Measurements from ENCODE around the gene GTF2H2.
"Not testable (repeated sequence)": the region's sequence is repeated elsewhere in the genome, so short reads cannot be mapped to it uniquely, and the experiment has no call there.

The GTF2H2 gene

GRCh38 chr5:71067262-71067928 lies at the start of gene GTF2H2:
GTF2H2 (minus strand) TSS chr5:71067676; CDS start chr5:71062763, 4,913 bp downstream.
- not testable (repeated sequence) for DNase-seq

- DNase-seq, result not testable (repeated sequence)
Observed at GRCh38 chr5:71109730-71110275, 42.3 kb upstream of the GTF2H2 start.

- not testable (repeated sequence) for DNase-seq
Observed at GRCh38 chr5:71099996-71100395, 32.5 kb upstream of the GTF2H2 start.

GRCh38 chr5:71097930-71098203 lies 30.4 kb upstream of the GTF2H2 start:
- not testable (repeated sequence) for DNase-seq

GRCh38 chr5:71097173-71097929 lies 29.9 kb upstream of the GTF2H2 start:
- not testable (repeated sequence) for DNase-seq

GRCh38 chr5:71089773-71090172 lies 22.3 kb upstream of the GTF2H2 start:
- DNase-seq, result not testable (repeated sequence)

- not testable (repeated sequence) for DNase-seq
Observed at GRCh38 chr5:71088754-71089153, 21.3 kb upstream of the GTF2H2 start.

- not testable (repeated sequence) for DNase-seq
Observed at GRCh38 chr5:71086145-71086544, 18.7 kb upstream of the GTF2H2 start.

GRCh38 chr5:71084280-71085063 lies 17.0 kb upstream of the GTF2H2 start:
- not testable (repeated sequence) for DNase-seq

- DNase-seq, result not testable (repeated sequence)
Observed at GRCh38 chr5:71082898-71083297, 15.4 kb upstream of the GTF2H2 start.

GRCh38 chr5:71082340-71082739 lies 14.9 kb upstream of the GTF2H2 start:
- DNase-seq, result not testable (repeated sequence)

GRCh38 chr5:71061322-71061721 lies 6.2 kb downstream of the GTF2H2 start:
- not testable (repeated sequence) for DNase-seq

GRCh38 chr5:71059426-71059825 lies 8.1 kb downstream of the GTF2H2 start:
- DNase-seq, result not testable (repeated sequence)

- not testable (repeated sequence) for DNase-seq
Observed at GRCh38 chr5:71044808-71045207, 22.7 kb downstream of the GTF2H2 start.

- not testable (repeated sequence) for DNase-seq
Observed at GRCh38 chr5:71044128-71044527, 23.3 kb downstream of the GTF2H2 start.

- DNase-seq, result not testable (repeated sequence)
Observed at GRCh38 chr5:71031046-71031776, 36.3 kb downstream of the GTF2H2 start.

- DNase-seq, result not testable (repeated sequence)
Observed at GRCh38 chr5:71025289-71025953, 42.1 kb downstream of the GTF2H2 start, which contains the start of gene NAIP. NAIP (minus strand) TSS chr5:71025339; CDS start chr5:71012915, 12,424 bp downstream.

- not testable (repeated sequence) for DNase-seq
Observed at GRCh38 chr5:71020643-71021042, 46.8 kb downstream of the GTF2H2 start.

- DNase-seq, result not testable (repeated sequence)
Observed at GRCh38 chr5:71018376-71019005, 49.0 kb downstream of the GTF2H2 start.

GRCh38 chr5:71014176-71014575 lies 53.3 kb downstream of the GTF2H2 start:
- DNase-seq, result no peak

Data from anterior cingulate cortex (tissue), 58 donors.